ENCODE measurements around the gene XPO6. TPM values are rescaled to one million over a fixed set of nuclear protein-coding genes. Genes with fewer than 3 reads are reported as not detected.

XPO6 gene
- total RNA-seq, 4 donors from 2014 or later, result 45.7 to 104 (median 78.1) TPM

DNA sequence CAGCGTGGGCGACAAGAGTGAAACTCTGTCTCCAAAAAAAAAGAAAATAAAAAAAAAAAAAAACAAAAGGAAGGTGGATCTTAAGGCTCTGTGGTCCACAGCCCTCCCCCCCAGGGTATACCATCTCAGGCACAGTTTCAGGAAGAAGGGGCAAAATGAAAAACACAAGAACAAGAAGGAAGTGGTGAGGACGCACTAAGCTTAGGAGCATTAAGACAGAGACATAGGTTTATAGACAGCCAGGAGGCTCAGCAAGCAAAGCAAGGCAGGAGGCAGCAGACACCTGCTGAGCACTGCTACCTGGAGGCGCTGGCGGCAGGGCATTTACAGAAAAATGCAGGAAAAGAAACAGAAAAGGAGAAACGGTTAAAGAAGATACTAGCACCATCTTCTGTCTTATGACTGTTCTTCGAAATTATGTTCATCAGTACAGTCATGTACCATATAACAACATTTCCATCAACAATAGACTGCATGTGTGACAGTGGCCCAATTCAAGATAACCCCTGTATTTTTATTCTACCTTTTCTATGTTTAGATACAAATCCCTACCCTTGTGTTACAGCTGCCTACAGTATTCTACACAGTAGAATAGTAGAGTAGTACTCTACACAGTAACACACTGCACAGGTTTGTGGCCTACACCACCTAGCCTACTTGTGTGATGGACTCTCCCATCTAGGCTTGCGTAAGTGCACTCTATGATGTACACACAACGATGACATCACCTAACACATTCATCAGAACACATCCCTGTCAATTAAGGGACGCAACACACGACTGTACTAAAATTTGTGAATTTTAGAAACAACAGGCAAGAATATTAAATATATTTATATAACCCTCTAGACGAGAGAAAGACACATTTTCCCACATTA, 62.5 kb downstream of the XPO6 start:
- intact Hi-C loops (cut with DNase I; ENCODE audit: low total_unique reads), result no loop called here

GRCh38 chr16:28146536-28146935, 65.2 kb downstream of the XPO6 start:
- H3K4me3 ChIP-seq (ENCODE audit: low read depth, poor library complexity, severe bottlenecking), result no peak overlapping the region
- intact Hi-C loops (cut with DNase I; ENCODE audit: low total_unique reads), result no loop called here
- WGBS, 2 donors, result 84 to 86% methylated on average over 3 of the region's 3 CpGs
- TF ChIP-seq, protein P1, sequence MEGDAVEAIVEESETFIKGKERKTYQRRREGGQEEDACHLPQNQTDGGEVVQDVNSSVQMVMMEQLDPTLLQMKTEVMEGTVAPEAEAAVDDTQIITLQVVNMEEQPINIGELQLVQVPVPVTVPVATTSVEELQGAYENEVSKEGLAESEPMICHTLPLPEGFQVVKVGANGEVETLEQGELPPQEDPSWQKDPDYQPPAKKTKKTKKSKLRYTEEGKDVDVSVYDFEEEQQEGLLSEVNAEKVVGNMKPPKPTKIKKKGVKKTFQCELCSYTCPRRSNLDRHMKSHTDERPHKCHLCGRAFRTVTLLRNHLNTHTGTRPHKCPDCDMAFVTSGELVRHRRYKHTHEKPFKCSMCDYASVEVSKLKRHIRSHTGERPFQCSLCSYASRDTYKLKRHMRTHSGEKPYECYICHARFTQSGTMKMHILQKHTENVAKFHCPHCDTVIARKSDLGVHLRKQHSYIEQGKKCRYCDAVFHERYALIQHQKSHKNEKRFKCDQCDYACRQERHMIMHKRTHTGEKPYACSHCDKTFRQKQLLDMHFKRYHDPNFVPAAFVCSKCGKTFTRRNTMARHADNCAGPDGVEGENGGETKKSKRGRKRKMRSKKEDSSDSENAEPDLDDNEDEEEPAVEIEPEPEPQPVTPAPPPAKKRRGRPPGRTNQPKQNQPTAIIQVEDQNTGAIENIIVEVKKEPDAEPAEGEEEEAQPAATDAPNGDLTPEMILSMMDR (IDR thresholded peaks at IDR 0.05), result no peak
- no peak for TF ChIP-seq POLR2A (IDR thresholded peaks at IDR 0.05)
- no peak for DNase-seq (ENCODE audit: low spot score in 2 of 2)

More for the DNA sequence above, 62.5 kb downstream of the XPO6 start:
- DNase-seq (ENCODE audit: low spot score in 2 of 2), result no peak
- WGBS, 2 donors, result 86 to 91% methylated on average over 12 of the region's 12 CpGs
- TF ChIP-seq POLR2A (IDR thresholded peaks at IDR 0.05), result no peak
- TF ChIP-seq, protein P1 (IDR thresholded peaks at IDR 0.05), result no peak
- H3K4me3 ChIP-seq (ENCODE audit: low read depth, poor library complexity, severe bottlenecking), result no peak overlapping the region

DNA sequence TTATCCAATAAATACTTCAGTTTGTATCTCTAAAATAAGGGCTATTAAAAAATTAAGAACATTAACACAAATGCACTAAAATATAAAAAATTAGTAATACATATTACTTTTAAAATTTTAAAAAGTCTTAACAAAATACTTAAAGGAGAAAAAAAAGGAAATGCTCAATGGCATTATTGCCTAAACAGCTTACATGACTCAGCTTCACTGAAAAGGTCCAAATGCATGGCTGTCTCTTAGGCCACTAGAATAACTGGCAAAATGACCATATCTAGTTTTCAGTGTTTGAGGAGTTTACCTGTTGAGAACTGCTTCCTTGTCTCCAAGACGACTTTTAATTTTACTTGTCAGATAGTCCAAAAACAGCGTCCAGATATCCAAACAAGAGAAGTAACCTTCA, 66.0 kb downstream of the XPO6 start:
- TF ChIP-seq, protein P1 (IDR thresholded peaks at IDR 0.05), result no peak
- TF ChIP-seq POLR2A (IDR thresholded peaks at IDR 0.05), result no peak
- no peak overlapping the region for H3K4me3 ChIP-seq (ENCODE audit: low read depth, poor library complexity, severe bottlenecking)
- intact Hi-C loops (cut with DNase I; ENCODE audit: low total_unique reads), result no loop called here
- 87 to 89% methylated on average over 2 of the region's 2 CpGs for WGBS, 2 donors
- DNase-seq (ENCODE audit: low spot score in 2 of 2), result no peak

DNA sequence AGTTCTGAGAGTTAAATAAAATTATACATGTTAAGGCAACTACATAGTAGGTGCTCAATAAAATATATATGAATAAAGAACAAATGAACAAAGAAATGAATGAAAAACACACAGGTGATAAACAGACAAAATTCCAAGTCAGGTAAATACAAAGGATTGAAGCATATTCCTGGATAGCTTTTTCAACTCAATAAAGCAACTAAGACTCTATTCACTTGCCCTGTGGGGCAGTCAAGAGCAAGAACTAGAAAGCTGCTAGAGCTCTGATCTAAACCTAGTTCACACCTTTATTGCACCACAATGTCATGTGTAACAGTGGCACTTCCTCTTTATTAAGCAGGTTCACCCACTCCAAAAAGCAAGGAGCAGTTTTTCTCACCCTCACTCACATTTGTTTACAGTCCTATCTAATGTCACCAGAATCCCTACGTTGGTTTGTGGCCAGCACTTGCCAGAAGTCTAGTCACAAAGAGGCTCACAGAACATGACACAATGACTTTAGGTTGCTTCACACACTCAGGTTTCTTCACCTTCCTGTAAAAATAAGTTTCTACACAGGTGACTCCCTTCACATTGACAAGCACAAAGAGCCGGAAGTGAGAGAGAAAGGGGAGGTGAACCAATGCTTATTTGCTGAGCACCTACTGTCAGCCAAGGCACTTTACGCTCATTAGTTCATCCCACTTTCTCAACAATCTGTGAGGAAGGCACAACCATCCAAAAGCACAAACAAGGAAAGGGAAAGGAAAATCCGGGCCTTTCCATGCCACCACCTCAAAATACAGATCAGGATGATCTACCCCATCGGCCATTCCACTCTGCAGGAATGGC, 70.8 kb downstream of the XPO6 start:
- no peak for DNase-seq (ENCODE audit: low spot score in 2 of 2)
- 83 to 87% methylated on average over 5 of the region's 5 CpGs for WGBS, 2 donors
- TF ChIP-seq, protein P1 (IDR thresholded peaks at IDR 0.05), result no peak
- TF ChIP-seq POLR2A (IDR thresholded peaks at IDR 0.05), result no peak
- H3K4me3 ChIP-seq (ENCODE audit: low read depth, poor library complexity, severe bottlenecking), result no peak overlapping the region
- intact Hi-C loops (cut with DNase I; ENCODE audit: low total_unique reads), result no loop called here

GRCh38 chr16:28139530-28139929, 72.2 kb downstream of the XPO6 start:
- WGBS, 2 donors, result 84 to 90% methylated on average over 1 of the region's 1 CpG
- no peak overlapping the region for H3K4me3 ChIP-seq (ENCODE audit: low read depth, poor library complexity, severe bottlenecking)
- intact Hi-C loops (cut with DNase I; ENCODE audit: low total_unique reads), result no loop called here
- TF ChIP-seq, protein P1 (IDR thresholded peaks at IDR 0.05), result no peak
- TF ChIP-seq POLR2A (IDR thresholded peaks at IDR 0.05), result no peak
- no peak for DNase-seq (ENCODE audit: low spot score in 2 of 2)
